SH-SY5Y (cell line): ENCODE results near the gene TBC1D4.

Source experiments
- GATA2 ChIP-seq: IDR thresholded peaks from 2 replicates; pipeline ENCODE4 v1.6.1; 2011; ENCODE audit warnings: mild to moderate bottlenecking, low read depth, low read length
- GATA3 ChIP-seq: IDR thresholded peaks from 2 replicates; pipeline ENCODE4 v1.6.1; 2011; ENCODE audit warnings: low read depth, mild to moderate bottlenecking, low read length, moderate library complexity

GRCh38 chr13:75458696-75459422 is 23.1 kb downstream of the TBC1D4 start:
- TF ChIP-seq GATA2 (no peak), GATA3 (no peak)
